Mammary epithelial cell (primary cell): ENCODE results near the gene MROH2A.
"Not testable (repeated sequence)": the region's sequence is repeated elsewhere in the genome, so short reads cannot be mapped to it uniquely, and the experiment has no call there.

ENCODE experiments used
- CTCF ChIP-seq, 2 donors: IDR thresholded peaks in 1 of 2; conservative IDR thresholded peaks in 1 of 2; 2 replicates each; pipeline ENCODE4 v1.5.1; 2011 to 2012; ENCODE audit warnings: inconsistent platforms in 2 of 2, low read length in 2 of 2, mild to moderate bottlenecking in 2 of 2, control low read depth in 1 of 2, low read depth in 1 of 2; ENCODE audit not compliant: insufficient read depth in 1 of 2; ENCODE audit errors: extremely low read depth in 1 of 2
- EZH2 ChIP-seq: IDR thresholded peaks from 2 replicates; pipeline ENCODE4 v1.6.1; 2012; ENCODE audit warnings: low read length, inconsistent platforms, borderline replicate concordance

- not testable (repeated sequence) for TF ChIP-seq CTCF (conservative IDR thresholded peaks at IDR 0.05 in 1 of 2, IDR thresholded peaks at IDR 0.05 in 1 of 2; ENCODE audit: extremely low read depth in 1 of 2, insufficient read depth in 1 of 2, low read depth in 1 of 2, low read length in 2 of 2); EZH2
These were observed 94.0 kb downstream of the MROH2A start for GRCh38 chr2:233872125-233872524.
